ENCODE data around the gene RAD21L1. TPM values are rescaled to one million over a fixed set of nuclear protein-coding genes. Genes with fewer than 3 reads are reported as not detected.

The RAD21L1 gene
- total RNA-seq, 2 experiments from 2014 or later, result 0.27 TPM; not detected in 1

DNA sequence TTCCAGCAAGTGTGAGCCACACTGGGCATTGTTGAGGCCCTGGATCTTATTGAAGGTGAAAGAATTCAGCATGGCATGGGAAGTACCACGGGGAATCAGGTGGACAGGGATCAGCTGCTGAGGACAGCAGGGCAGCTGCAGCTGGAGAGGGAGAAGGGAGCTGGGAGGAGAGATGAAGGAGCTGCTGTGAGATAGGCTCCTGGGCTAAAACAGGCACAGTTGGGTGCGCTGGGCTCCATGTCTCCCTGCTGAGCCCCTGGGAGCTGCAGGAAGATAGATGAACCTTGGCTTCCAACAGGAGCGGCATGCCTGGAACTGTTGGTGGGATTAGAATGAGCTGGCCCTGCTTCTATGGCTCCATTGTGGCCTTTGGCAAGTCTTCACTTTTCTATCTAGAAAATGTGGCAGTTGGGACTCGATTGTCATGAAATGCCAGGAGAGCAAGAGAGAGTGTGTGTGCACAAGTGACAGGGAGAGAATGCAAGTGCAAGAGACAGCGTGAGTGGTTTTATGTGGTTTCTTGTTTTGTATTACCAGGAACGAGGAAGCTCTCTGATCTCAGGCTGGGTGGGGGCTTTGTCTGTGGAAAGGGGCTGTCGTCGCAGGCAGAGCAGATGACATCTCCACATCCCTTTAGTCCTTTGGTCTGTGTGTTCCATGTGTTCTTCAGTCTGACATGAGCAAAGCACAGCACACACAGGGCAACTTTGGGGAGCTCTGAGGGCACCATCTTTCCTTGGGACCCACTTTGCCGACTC, 60.6 kb downstream of the RAD21L1 start:
- H3K27me3 Mint-ChIP-seq, result no peaks in the 10 kb centered on the region
- DNase-seq, result peak; percentile 64
- peaks cover 47% of the 10 kb centered on the region for H3K4me1 Mint-ChIP-seq
- POLR2A ChIA-PET, result no interaction called here
- H3K27ac Mint-ChIP-seq, result peak overlapping the region; percentile 93
- peak overlapping the region; percentile 66 for H3K4me3 Mint-ChIP-seq
- CTCF ChIA-PET, result interaction anchor here (0.6 to 0.9 kb wide), 4 partner anchors 11 to 443 kb away, joined by 3 to 5 read pairs (median 3); no protein-coding TSS in a partner anchor
- H3K36me3 Mint-ChIP-seq (ENCODE audit: low read depth), result peaks cover 13% of the 10 kb centered on the region
- no peaks in the 10 kb centered on the region for H3K9me3 Mint-ChIP-seq

DNA sequence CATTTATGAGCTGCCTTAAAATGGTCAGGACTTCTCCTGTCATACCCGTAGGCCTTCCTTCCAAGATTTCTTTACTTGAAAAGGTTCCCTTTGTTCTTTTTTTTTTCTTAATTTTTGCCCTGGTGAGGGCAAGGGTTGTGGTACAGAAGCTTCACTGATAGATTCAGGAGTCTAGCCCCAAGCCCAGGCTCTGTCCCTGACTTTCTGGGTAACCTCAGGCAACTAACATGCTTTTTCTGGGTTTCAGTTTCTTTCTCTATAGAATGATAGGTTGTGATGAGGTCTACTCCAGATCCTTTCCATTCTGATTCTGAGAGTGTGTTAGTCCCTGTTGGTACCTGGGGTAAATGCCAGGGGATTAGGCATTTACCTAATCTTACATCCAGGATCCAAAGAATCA, 61.5 kb downstream of the RAD21L1 start:
- Mint-ChIP-seq H3K27me3 (no peaks in the 10 kb centered on the region), H3K4me1 (peaks cover 45% of the 10 kb centered on the region), H3K36me3 (ENCODE audit: low read depth) (peaks cover 15% of the 10 kb centered on the region), H3K27ac (peak overlapping the region; percentile 93), H3K9me3 (no peaks in the 10 kb centered on the region), H3K4me3 (peak overlapping the region; percentile 66)
- CTCF ChIA-PET, result interaction anchor here (0.6 to 0.9 kb wide), 3 partner anchors 12 to 73 kb away, joined by 3 to 5 read pairs (median 3); no protein-coding TSS in a partner anchor
- POLR2A ChIA-PET, result no interaction called here
- DNase-seq, result peak; percentile 42

DNA sequence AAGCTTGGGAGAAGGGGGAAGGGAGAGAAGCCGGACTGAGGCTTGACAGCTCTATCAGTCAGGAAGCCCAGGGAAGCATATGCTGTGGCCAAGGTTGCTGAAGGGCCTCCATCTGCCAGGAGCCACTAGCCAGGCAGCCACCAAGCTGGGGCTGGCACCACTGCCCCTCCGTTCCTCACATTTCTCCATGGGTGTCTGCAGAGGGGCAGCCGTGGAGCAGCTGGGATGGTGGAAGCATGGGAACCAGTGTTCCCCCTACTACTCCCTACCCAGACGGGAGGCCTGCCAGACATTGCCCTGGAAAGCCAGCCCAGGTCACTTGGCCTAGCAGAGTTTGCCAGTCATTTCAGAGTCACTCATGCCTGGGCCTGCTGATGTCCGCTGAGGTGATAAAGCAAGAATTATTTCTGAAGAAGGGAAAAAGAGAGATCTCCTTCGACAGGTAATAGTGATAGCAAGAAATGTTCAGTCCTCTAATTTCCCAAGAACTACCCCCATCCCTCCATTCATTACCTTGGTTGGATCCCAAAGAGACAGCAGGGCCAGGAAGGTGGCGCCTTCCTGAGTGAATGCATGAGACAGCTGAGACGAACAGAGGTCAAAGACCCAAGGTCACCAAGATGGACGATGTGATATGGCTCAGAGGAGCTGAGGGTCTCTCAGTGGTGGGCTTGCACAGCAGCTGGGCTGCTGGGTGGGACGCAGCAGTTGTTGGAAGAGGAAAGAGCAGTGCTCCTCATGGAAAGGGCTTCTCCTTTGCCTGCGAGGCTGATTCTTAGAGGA, 62.1 kb downstream of the RAD21L1 start:
- no peaks in the 10 kb centered on the region for H3K27me3 Mint-ChIP-seq
- POLR2A ChIA-PET, result no interaction called here
- no peak for DNase-seq
- no peaks in the 10 kb centered on the region for H3K9me3 Mint-ChIP-seq
- peak overlapping the region; percentile 93 for H3K27ac Mint-ChIP-seq
- CTCF ChIA-PET, result interaction anchor here (0.8 kb wide), 1 partner anchor 12 kb away, joined by 3 read pairs; no protein-coding TSS in a partner anchor
- H3K4me3 Mint-ChIP-seq, result no peak overlapping the region
- H3K36me3 Mint-ChIP-seq (ENCODE audit: low read depth), result peaks cover 15% of the 10 kb centered on the region
- peaks cover 42% of the 10 kb centered on the region for H3K4me1 Mint-ChIP-seq

DNA sequence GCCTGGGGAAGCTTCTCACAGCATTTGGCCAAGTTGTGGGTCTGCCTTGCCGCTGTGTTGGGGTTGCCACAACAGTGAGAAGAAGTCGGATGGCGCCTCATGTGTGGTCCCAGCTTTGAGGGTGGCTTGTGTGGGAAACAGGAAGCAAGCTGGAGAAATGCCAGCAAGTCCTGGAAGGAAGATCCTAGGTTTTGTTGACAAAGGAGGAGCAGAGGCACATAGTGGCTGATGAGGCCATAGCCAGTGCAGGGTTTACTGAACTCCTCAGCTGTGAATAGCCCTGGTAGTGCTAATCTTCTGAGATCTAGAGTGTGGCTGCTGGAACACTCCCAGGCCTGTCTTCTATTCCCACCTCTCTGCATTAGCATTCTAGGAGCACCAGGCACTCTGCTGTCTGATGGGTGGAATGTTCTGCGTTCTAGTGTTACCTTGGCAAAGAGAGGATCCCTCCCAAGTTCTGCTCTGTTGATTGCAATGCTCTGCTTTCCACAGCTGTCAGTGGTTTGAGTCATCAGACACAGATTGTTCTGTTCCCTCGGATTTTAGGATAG, 65.4 kb downstream of the RAD21L1 start:
- POLR2A ChIA-PET, result interaction anchor here (0.5 kb wide), 1 partner anchor 36 kb away, joined by 4 read pairs; no protein-coding TSS in a partner anchor

DNA sequence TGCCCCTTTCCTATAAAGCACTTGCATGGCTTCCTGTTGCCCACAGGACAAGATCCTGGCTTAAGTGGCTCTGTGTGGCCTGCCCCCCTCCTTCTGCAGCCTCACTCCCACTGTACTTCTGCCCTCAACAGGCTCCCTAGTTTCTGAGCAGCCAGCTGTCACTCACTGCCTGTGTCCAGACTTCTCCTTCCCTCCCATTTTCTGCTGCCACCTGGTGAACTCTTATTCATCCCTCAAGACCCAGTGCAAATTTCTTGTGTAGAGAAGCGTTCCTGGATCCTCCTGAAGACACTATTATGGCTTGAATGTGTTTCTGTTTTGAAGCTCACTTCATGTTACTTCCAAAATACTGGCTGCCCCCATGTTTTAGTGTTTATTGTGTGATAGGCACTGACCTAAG, 66.8 kb downstream of the RAD21L1 start:
- H3K4me1 Mint-ChIP-seq, result peaks cover 16% of the 10 kb centered on the region
- DNase-seq, result no peak
- H3K27ac Mint-ChIP-seq, result no peak overlapping the region
- no peak overlapping the region for H3K4me3 Mint-ChIP-seq
- peaks cover 8% of the 10 kb centered on the region for H3K36me3 Mint-ChIP-seq (ENCODE audit: low read depth)
- no peaks in the 10 kb centered on the region for H3K9me3 Mint-ChIP-seq
- CTCF ChIA-PET, result interaction anchor here (1.1 kb wide), 1 partner anchor 20 kb away, joined by 4 read pairs; no protein-coding TSS in a partner anchor
- H3K27me3 Mint-ChIP-seq, result no peaks in the 10 kb centered on the region
- POLR2A ChIA-PET, result no interaction called here

More for the DNA sequence above, 65.4 kb downstream of the RAD21L1 start:
- Mint-ChIP-seq H3K36me3 (ENCODE audit: low read depth) (peaks cover 13% of the 10 kb centered on the region), H3K9me3 (no peaks in the 10 kb centered on the region), H3K27me3 (no peaks in the 10 kb centered on the region), H3K27ac (no peak overlapping the region), H3K4me3 (no peak overlapping the region), H3K4me1 (peaks cover 29% of the 10 kb centered on the region)
- CTCF ChIA-PET, result interaction anchor here (0.9 to 1.0 kb wide), 2 partner anchors 10 to 16 kb away, joined by 3 to 7 read pairs; no protein-coding TSS in a partner anchor
- no peak for DNase-seq

DNA sequence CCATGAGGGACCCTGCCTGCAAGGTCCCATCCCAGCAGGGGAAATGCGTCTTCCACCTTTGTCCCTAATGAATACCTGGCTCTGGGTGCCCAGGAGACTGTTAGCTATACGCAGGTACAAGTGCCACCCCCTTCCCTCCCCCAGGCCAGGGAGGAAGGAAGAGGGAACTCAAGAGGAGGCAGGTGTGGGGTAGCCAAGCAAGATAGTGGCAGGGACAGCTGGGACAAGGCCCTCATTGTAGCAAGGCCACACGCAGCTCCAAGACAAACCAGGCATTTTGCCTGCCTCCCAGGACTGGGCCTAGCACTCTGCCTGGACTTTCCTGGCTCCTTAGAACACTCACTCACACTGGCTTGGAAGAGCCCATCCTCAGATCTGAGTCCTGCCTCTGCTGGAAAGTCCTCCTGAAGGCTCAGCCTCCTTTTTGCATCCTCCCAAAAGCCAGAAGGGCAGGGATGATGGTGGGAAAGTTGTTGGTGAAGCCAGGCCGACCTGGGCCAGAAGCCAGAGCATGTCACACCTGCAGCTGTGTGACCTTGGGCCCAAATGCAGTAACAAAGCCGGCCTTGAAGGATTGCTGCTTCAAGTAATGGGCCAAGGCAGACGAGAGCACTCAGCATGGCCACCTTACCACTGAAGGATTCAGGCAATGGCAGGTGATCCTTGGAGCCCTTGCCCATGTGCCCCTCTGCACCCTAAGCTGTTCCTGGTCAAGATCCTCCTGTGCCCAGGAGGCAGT, 68.0 kb downstream of the RAD21L1 start:
- Mint-ChIP-seq H3K9me3 (no peaks in the 10 kb centered on the region), H3K27me3 (no peaks in the 10 kb centered on the region), H3K4me3 (no peak overlapping the region), H3K36me3 (ENCODE audit: low read depth) (peaks cover 5% of the 10 kb centered on the region), H3K4me1 (peaks cover 11% of the 10 kb centered on the region), H3K27ac (no peak overlapping the region)
- POLR2A ChIA-PET, result no interaction called here
- no peak for DNase-seq
- CTCF ChIA-PET, result interaction anchor here (0.8 kb wide), 1 partner anchor 14 kb away, joined by 3 read pairs; no protein-coding TSS in a partner anchor

DNA sequence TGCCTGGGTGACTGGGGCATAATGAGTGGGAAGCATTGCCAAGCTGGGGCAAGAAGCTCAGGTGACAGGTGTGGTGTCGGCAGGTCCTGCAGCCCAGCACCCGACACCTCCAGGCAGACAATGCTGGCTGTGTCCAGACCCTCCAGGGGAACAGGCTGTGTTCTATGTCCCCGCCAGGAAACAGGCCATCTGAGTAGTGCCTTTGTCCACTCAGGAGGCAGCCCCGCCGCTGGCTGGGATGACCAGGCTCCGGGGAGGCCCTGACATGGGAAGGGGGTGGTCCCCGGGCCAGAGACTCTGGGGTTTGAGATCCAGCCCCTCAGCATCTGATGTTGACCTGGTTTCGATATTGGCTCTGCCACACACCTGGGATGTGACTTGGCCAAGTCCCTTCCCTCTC, 68.7 kb downstream of the RAD21L1 start:
- POLR2A ChIA-PET, result no interaction called here
- H3K9me3 Mint-ChIP-seq, result no peaks in the 10 kb centered on the region
- H3K36me3 Mint-ChIP-seq (ENCODE audit: low read depth), result peaks cover 8% of the 10 kb centered on the region
- H3K27ac Mint-ChIP-seq, result no peak overlapping the region
- no peaks in the 10 kb centered on the region for H3K27me3 Mint-ChIP-seq
- H3K4me1 Mint-ChIP-seq, result peaks cover 18% of the 10 kb centered on the region
- H3K4me3 Mint-ChIP-seq, result no peak overlapping the region
- no peak for DNase-seq
- CTCF ChIA-PET, result no interaction called here

DNA sequence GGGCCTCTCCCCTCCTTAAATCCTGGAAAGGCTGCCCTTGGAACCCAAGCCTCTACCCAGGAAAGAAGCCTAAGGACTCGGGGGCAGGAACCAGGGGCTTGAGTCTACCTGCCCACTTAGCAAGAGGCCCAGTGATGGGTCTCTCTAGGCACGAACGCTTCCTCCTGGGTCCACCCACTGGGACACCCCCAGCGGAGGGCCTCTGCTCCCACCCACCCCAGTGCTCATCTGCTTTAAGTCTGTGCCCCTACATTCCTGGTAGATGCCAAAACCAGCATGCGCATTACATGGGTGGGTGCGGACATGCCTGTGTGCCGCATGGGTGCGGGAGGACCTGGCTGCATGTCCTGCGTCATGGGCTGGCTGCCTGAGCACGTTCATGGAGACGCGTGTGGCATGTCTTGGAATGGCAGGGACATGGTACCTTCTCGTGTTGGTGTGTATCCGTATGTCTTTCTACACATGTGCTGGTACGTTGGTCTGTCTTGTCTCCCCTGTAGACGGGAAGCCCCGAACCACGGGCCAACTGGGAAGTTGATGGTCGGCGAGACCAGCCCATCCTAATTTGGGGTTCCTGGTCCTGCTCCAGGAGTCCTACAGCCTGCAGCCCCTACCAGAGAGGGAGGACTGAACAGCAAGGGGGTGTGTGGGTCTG, 69.6 kb downstream of the RAD21L1 start:
- Mint-ChIP-seq H3K4me3 (no peak overlapping the region), H3K4me1 (peaks cover 25% of the 10 kb centered on the region), H3K27ac (peak overlapping the region; percentile 66), H3K9me3 (no peaks in the 10 kb centered on the region), H3K36me3 (ENCODE audit: low read depth) (peaks cover 8% of the 10 kb centered on the region), H3K27me3 (no peaks in the 10 kb centered on the region)
- no peak for DNase-seq
- POLR2A ChIA-PET, result no interaction called here
- CTCF ChIA-PET, result no interaction called here

DNA sequence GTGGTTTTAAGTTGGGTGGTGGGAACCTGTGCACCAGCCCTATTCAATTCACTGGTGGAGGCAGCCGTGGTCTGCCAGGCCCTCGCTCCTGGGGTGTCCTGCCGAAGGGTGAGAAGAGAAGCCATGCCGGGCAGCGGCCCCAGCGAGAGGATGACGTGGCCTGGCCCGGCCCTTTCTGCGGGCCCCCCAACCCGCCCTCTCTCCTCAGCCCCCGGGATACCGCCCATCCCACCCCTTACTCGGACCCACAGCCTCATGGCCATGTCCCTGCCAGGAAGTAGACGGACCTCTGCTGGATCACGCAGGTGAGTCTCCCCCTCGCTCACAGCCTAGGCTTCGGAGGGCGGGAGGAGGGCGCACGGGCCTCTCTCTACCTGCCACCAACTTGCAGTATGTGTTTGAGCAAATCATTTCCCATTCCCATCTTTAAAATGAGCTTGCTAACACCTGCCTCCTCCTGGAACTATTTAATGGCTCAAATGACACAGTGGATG, 70.3 kb downstream of the RAD21L1 start:
- Mint-ChIP-seq H3K4me3 (no peak overlapping the region), H3K9me3 (no peaks in the 10 kb centered on the region), H3K27me3 (no peaks in the 10 kb centered on the region), H3K36me3 (ENCODE audit: low read depth) (peaks cover 11% of the 10 kb centered on the region), H3K4me1 (peaks cover 32% of the 10 kb centered on the region), H3K27ac (peak overlapping the region; percentile 12)
- CTCF ChIA-PET, result no interaction called here
- DNase-seq, result no peak
- POLR2A ChIA-PET, result no interaction called here

DNA sequence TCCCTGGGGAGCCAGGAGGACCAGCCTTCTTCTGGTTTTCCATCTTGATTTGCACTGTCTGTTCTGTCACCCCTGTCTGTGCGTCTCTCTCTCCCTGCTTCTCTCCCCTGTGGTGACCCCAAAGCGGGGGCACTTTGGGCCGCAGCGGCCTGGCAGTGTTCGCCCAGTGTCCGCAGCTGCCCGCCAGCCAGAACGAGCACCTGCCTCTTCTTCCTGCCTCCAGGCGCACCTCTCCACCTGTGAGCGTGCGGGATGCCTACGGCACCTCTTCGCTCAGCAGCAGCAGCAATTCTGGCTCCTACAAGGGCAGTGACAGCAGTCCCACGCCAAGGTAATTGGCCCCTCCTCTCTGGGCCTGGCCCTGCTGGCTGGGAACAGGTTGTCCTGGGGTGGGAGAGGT, 71.1 kb downstream of the RAD21L1 start:
- Mint-ChIP-seq H3K27ac (no peak overlapping the region), H3K4me3 (no peak overlapping the region), H3K4me1 (peaks cover 29% of the 10 kb centered on the region), H3K9me3 (no peaks in the 10 kb centered on the region), H3K36me3 (ENCODE audit: low read depth) (peaks cover 10% of the 10 kb centered on the region), H3K27me3 (no peaks in the 10 kb centered on the region)
- no peak for DNase-seq
- ChIA-PET POLR2A (no interaction called here), CTCF (interaction anchor here (1.1 to 1.8 kb wide), 2 partner anchors 11 to 36 kb away, joined by 3 to 4 read pairs; no protein-coding TSS in a partner anchor)

DNA sequence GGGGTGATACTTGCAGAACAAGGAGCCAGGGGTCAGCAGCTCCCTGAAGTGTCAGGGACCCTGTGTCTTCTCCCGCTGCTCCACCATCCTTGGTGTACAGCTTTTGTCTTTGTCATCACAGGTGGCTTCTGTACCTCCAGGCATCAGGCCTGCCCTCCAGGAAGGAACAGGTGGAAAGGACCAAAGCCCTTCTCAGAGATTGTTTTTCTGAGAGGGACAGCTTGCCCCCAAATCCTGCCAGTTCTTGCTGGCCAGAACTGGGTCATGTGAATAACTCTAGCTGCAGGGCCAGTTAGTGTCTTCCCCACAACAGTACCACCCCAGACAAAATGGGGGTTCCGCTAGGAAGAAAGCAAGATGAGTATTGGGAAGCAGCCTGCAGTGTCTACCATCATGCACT, 71.6 kb downstream of the RAD21L1 start:
- ChIA-PET CTCF (interaction anchor here (1.1 to 1.8 kb wide), 3 partner anchors 11 to 35 kb away, joined by 3 to 5 read pairs (median 4); no protein-coding TSS in a partner anchor), POLR2A (no interaction called here)
- peaks cover 29% of the 10 kb centered on the region for H3K4me1 Mint-ChIP-seq
- H3K36me3 Mint-ChIP-seq (ENCODE audit: low read depth), result peaks cover 9% of the 10 kb centered on the region
- no peak overlapping the region for H3K4me3 Mint-ChIP-seq
- H3K9me3 Mint-ChIP-seq, result no peaks in the 10 kb centered on the region
- H3K27me3 Mint-ChIP-seq, result no peaks in the 10 kb centered on the region
- no peak for DNase-seq
- peak overlapping the region; percentile 7 for H3K27ac Mint-ChIP-seq

DNA sequence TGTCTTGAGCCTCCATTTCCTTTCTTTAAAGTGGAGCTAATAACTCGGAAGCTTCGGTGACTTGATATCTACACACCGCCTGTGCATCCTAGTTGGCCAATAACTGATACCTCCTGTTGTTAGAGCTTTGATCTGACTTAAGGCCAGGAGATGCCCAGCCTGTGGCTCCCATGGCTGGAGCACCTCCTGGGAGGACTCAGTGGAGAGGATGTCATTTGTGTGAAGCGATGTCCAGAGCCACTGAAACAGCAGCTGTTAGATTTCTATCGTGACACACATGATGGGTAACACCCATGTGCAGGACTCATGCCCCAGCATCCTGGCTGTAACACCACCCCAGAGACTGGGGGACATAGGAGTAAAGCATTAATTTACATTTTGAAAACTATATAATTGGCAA, 72.3 kb downstream of the RAD21L1 start:
- no peak overlapping the region for H3K27ac Mint-ChIP-seq
- peaks cover 9% of the 10 kb centered on the region for H3K36me3 Mint-ChIP-seq (ENCODE audit: low read depth)
- POLR2A ChIA-PET, result no interaction called here

More for the DNA sequence above, 72.3 kb downstream of the RAD21L1 start:
- peaks cover 33% of the 10 kb centered on the region for H3K4me1 Mint-ChIP-seq
- H3K27me3 Mint-ChIP-seq, result no peaks in the 10 kb centered on the region
- H3K4me3 Mint-ChIP-seq, result no peak overlapping the region
- DNase-seq, result no peak
- CTCF ChIA-PET, result interaction anchor here (0.7 to 1.8 kb wide), 5 partner anchors 10 to 140 kb away, joined by 3 to 5 read pairs (median 4); no protein-coding TSS in a partner anchor
- no peaks in the 10 kb centered on the region for H3K9me3 Mint-ChIP-seq
